SU-DHL-6 (cell line): Measurements from ENCODE around the gene CYP2C19.

Source experiments
- H2AFZ ChIP-seq: fragments of 200-600 bp; sonication (generic); 2 replicates; pipeline ENCODE4 v1.6.1; 2014; ENCODE audit warnings: low read depth, mild to moderate bottlenecking, moderate library complexity, mixed read lengths, antibody characterized with exemption, low read length; ENCODE audit not compliant: severe bottlenecking
- H3F3A ChIP-seq: fragments of 200-600 bp; shearing (Covaris generic); 2 replicates; pipeline ENCODE4 v1.6.0; 2016; ENCODE audit warnings: antibody characterized with exemption, mild to moderate bottlenecking; ENCODE audit not compliant: insufficient read depth
- H3K27ac ChIP-seq: fragments of 200-600 bp; sonication (generic); 2 replicates; pipeline ENCODE4 v1.5.1; 2016; ENCODE audit warnings: low read depth, mild to moderate bottlenecking, low read length, moderate library complexity, mixed read lengths
- H3K27me3 ChIP-seq: fragments of 200-600 bp; sonication (generic), shearing (Covaris generic); 2 replicates; pipeline ENCODE4 v1.6.0; 2014; ENCODE audit warnings: mild to moderate bottlenecking, low read length
- H3K36me3 ChIP-seq: fragments of 200-600 bp; sonication (generic); 2 replicates; pipeline ENCODE4 v1.6.1; 2014; ENCODE audit warnings: mild to moderate bottlenecking, low read length, mixed read lengths
- H3K4me2 ChIP-seq: fragments of 300-600, 200-600 bp; shearing (Covaris generic), sonication (generic); 2 replicates; pipeline ENCODE4 v1.6.0; 2014; ENCODE audit warnings: low read length, low read depth, mild to moderate bottlenecking; ENCODE audit not compliant: poor library complexity, severe bottlenecking
- H3K4me3 ChIP-seq: fragments of 200-600 bp; sonication (generic); 2 replicates; pipeline ENCODE4 v1.5.1; 2014; ENCODE audit warnings: antibody characterized with exemption, low read length, mild to moderate bottlenecking, mixed read lengths; ENCODE audit not compliant: insufficient read depth, poor library complexity, severe bottlenecking
- H3K79me2 ChIP-seq: fragments of 200-600 bp; sonication (generic); 2 replicates; pipeline ENCODE4 v1.6.1; 2014; ENCODE audit warnings: mild to moderate bottlenecking, low read length, moderate library complexity; ENCODE audit not compliant: insufficient read depth
- H3K9ac ChIP-seq: fragments of 200-600 bp; sonication (generic); 2 replicates; pipeline ENCODE4 v1.7.0; 2014; ENCODE audit warnings: mild to moderate bottlenecking, low read length
- H3K9me2 ChIP-seq: fragments of 200-600 bp; sonication (generic); replicated peaks from 2 replicates; pipeline ENCODE4 v1.6.1; 2014; ENCODE audit warnings: low read length; ENCODE audit not compliant: insufficient read depth
- H3K9me3 ChIP-seq: fragments of 200-600 bp; sonication (generic); 2 replicates; pipeline ENCODE4 v1.6.1; 2014; ENCODE audit warnings: low read length, mixed read lengths; ENCODE audit not compliant: insufficient read depth
- H4K20me1 ChIP-seq: fragments of 200-600 bp; sonication (generic); 2 replicates; pipeline ENCODE4 v1.6.1; 2014; ENCODE audit warnings: low read depth, mild to moderate bottlenecking, antibody characterized with exemption, low read length, moderate library complexity, mixed read lengths
- EZH2phosphoT487 ChIP-seq: fragments of 200-600 bp; sonication (generic), shearing (Covaris generic); conservative IDR thresholded peaks from 2 replicates; pipeline ENCODE4 v1.6.1; 2018; ENCODE audit warnings: mild to moderate bottlenecking, antibody characterized with exemption, low read length, moderate library complexity, mixed read lengths
- TF ChIP-seq, protein P1 (sequence below): fragments of 200-600 bp; sonication (generic); IDR thresholded peaks from one replicate; pipeline ENCODE4 v1.5.1; 2017; ENCODE audit warnings: antibody characterized with exemption, mild to moderate bottlenecking, low read length, moderate library complexity; ENCODE audit not compliant: insufficient read depth, poor library complexity, severe bottlenecking

CYP2C19 gene

DNA sequence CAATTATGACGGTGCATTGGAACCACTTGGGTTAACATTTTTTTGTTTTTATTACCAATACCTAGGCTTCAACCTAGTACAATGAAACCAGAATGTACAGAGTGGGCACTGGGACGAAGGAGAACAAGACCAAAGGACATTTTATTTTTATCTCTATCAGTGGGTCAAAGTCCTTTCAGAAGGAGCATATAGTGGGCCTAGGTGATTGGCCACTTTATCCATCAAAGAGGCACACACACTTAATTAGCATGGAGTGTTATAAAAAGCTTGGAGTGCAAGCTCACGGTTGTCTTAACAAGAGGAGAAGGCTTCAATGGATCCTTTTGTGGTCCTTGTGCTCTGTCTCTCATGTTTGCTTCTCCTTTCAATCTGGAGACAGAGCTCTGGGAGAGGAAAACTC is at the start of gene CYP2C19:
TSS of gene CYP2C19 (plus strand) at position 289 of the 400 bp plus-strand sequence. CDS start at position 314, 25 bp downstream.
- TF ChIP-seq, protein P1, sequence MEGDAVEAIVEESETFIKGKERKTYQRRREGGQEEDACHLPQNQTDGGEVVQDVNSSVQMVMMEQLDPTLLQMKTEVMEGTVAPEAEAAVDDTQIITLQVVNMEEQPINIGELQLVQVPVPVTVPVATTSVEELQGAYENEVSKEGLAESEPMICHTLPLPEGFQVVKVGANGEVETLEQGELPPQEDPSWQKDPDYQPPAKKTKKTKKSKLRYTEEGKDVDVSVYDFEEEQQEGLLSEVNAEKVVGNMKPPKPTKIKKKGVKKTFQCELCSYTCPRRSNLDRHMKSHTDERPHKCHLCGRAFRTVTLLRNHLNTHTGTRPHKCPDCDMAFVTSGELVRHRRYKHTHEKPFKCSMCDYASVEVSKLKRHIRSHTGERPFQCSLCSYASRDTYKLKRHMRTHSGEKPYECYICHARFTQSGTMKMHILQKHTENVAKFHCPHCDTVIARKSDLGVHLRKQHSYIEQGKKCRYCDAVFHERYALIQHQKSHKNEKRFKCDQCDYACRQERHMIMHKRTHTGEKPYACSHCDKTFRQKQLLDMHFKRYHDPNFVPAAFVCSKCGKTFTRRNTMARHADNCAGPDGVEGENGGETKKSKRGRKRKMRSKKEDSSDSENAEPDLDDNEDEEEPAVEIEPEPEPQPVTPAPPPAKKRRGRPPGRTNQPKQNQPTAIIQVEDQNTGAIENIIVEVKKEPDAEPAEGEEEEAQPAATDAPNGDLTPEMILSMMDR = no peak
- TF ChIP-seq EZH2phosphoT487 = no peak
- no peaks in the 10 kb centered on the region for H3K79me2 ChIP-seq

DNA sequence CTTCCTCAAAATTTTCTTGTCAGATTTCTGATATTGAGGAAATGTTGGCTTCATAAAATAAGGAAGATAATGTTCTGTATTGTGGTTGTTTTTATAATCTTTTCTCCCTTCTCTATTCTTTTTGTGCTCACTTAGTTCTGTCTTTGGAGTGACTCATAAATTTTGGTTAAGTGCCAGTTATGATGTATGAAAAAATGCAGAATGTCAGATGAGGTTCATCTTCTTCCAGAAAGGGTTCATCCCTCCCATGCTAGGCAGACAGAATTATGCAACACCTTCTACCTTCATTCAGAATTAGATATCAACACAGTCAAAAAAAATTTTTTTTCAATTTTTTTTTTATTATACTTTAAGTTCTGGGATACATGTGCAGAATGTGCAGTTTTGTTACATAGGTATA is 36.6 kb upstream of the CYP2C19 start:
- no peaks in the 10 kb centered on the region for H3K27me3 ChIP-seq
- no peak overlapping the region for H2AFZ ChIP-seq
- TF ChIP-seq, protein P1 = no peak
- no peak for TF ChIP-seq EZH2phosphoT487
- no peaks in the 10 kb centered on the region for H3K9me3 ChIP-seq
- H3K4me3 ChIP-seq = no peak overlapping the region
- no peak overlapping the region for H3K27ac ChIP-seq
- H3K36me3 ChIP-seq = no peaks in the 10 kb centered on the region
- H3K9ac ChIP-seq = no peak overlapping the region
- H3K4me2 ChIP-seq = no peak overlapping the region
- no peaks in the 10 kb centered on the region for H4K20me1 ChIP-seq
- H3F3A ChIP-seq = no peaks in the 10 kb centered on the region
- H3K9me2 ChIP-seq = no peaks in the 10 kb centered on the region
- no peaks in the 10 kb centered on the region for H3K79me2 ChIP-seq

More for the DNA sequence above, at the start of gene CYP2C19:
- no peak within 1 kb of the TSS for H2AFZ ChIP-seq
- H3K4me3 ChIP-seq = no peak within 1 kb of the TSS
- no peaks in the 10 kb centered on the region for H3K9me2 ChIP-seq
- no peak within 1 kb of the TSS for H3K27ac ChIP-seq
- no peak within 1 kb of the TSS for H3K4me2 ChIP-seq
- H3K36me3 ChIP-seq = no peaks in the 10 kb centered on the region
- no peaks in the 10 kb centered on the region for H3F3A ChIP-seq
- H3K9me3 ChIP-seq = no peaks in the 10 kb centered on the region
- H4K20me1 ChIP-seq = no peaks in the 10 kb centered on the region
- H3K9ac ChIP-seq = no peak within 1 kb of the TSS
- no peaks in the 10 kb centered on the region for H3K27me3 ChIP-seq

DNA sequence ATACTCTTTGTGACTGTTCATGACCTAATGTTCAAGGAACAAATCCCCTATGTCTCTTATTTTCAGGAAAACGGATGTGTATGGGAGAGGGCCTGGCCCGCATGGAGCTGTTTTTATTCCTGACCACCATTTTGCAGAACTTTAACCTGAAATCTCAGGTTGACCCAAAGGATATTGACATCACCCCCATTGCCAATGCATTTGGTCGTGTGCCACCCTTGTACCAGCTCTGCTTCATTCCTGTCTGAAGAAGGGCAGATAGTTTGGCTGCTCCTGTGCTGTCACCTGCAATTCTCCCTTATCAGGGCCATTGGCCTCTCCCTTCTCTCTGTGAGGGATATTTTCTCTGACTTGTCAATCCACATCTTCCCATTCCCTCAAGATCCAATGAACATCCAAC is 27.3 kb upstream of the CYP2C19 start:
- H3K9me2 ChIP-seq = no peaks in the 10 kb centered on the region
- no peaks in the 10 kb centered on the region for H3K79me2 ChIP-seq
- no peaks in the 10 kb centered on the region for H3K27me3 ChIP-seq
- no peak for TF ChIP-seq EZH2phosphoT487
- TF ChIP-seq, protein P1 = no peak
- H3K4me3 ChIP-seq = no peak overlapping the region
- H3K4me2 ChIP-seq = no peak overlapping the region
- no peak overlapping the region for H3K27ac ChIP-seq
- H4K20me1 ChIP-seq = no peaks in the 10 kb centered on the region
- H2AFZ ChIP-seq = no peak overlapping the region
- H3K36me3 ChIP-seq = no peaks in the 10 kb centered on the region
- no peaks in the 10 kb centered on the region for H3F3A ChIP-seq
- no peak overlapping the region for H3K9ac ChIP-seq
- no peaks in the 10 kb centered on the region for H3K9me3 ChIP-seq
